Liver (tissue), 9 donors: ENCODE measurements around the gene OSBPL10. TPM values are rescaled to one million over a fixed set of nuclear protein-coding genes. Genes with fewer than 3 reads are reported as not detected.

Source experiments
- DNase-seq: peaks from one replicate; pipeline ENCODE4 v3.0.0-alpha.2; 2017; ENCODE audit warnings: low spot score
- H3K27ac ChIP-seq, 2 donors: one replicate each; pipeline ENCODE4 v1.7.0; 2013; ENCODE audit warnings: inconsistent platforms in 2 of 2, low read length in 2 of 2, control low read depth in 1 of 2, low read depth in 1 of 2, mild to moderate bottlenecking in 1 of 2
- H3K27me3 ChIP-seq, 4 donors: one replicate each; pipeline versions ENCODE4 v1.6.1 to v1.7.0; 2013; ENCODE audit warnings: low read length in 3 of 4, inconsistent platforms in 1 of 4, mild to moderate bottlenecking in 1 of 4, moderate library complexity in 1 of 4; ENCODE audit not compliant: control insufficient read depth in 4 of 4, insufficient read depth in 4 of 4
- H3K36me3 ChIP-seq, 4 donors: one replicate each; pipeline versions ENCODE4 v1.6.1 to v1.7.0; 2013; ENCODE audit warnings: low read length in 3 of 4, mild to moderate bottlenecking in 3 of 4, low read depth in 1 of 4, moderate library complexity in 1 of 4; ENCODE audit not compliant: control insufficient read depth in 4 of 4, insufficient read depth in 3 of 4
- H3K4me1 ChIP-seq, 4 donors: one replicate each; pipeline versions ENCODE4 v1.6.1 to v1.7.0; 2013; ENCODE audit warnings: low read length in 3 of 4, mild to moderate bottlenecking in 3 of 4, moderate library complexity in 1 of 4; ENCODE audit not compliant: control insufficient read depth in 4 of 4, insufficient read depth in 4 of 4
- H3K4me3 ChIP-seq, 3 donors: one replicate each; pipeline versions ENCODE4 v1.6.1 to v1.7.0; 2013; ENCODE audit warnings: low read length in 3 of 3, control low read depth in 1 of 3, low read depth in 1 of 3, mild to moderate bottlenecking in 1 of 3
- H3K9ac ChIP-seq, 2 donors: one replicate each; pipeline ENCODE4 v1.7.0; 2013; ENCODE audit warnings: low read length in 2 of 2, mild to moderate bottlenecking in 2 of 2, moderate library complexity in 2 of 2, control low read depth in 1 of 2, low read depth in 1 of 2
- H3K9me3 ChIP-seq, 4 donors: one replicate each; pipeline versions ENCODE4 v1.6.1 to v1.7.0; 2013; ENCODE audit warnings: low read length in 3 of 4; ENCODE audit not compliant: control insufficient read depth in 4 of 4
- EGR1 ChIP-seq, 2 donors: IDR thresholded peaks; 2 replicates each; pipeline ENCODE4 v1.6.1; 2016 to 2018; ENCODE audit warnings: antibody characterized with exemption in 2 of 2, low read depth in 2 of 2
- FOXA1 ChIP-seq: IDR thresholded peaks from 2 replicates; pipeline ENCODE4 v1.6.1; 2016; ENCODE audit warnings: antibody characterized with exemption
- FOXA2 ChIP-seq: IDR thresholded peaks from 2 replicates; pipeline ENCODE4 v1.6.1; 2016; ENCODE audit warnings: antibody characterized with exemption
- GABPA ChIP-seq, 2 donors: IDR thresholded peaks in 1 of 2; conservative IDR thresholded peaks in 1 of 2; 2 replicates each; pipeline ENCODE4 v1.6.1; 2016; ENCODE audit warnings: antibody characterized with exemption in 2 of 2, mild to moderate bottlenecking in 1 of 2, moderate library complexity in 1 of 2
- HNF4A ChIP-seq, 2 donors: conservative IDR thresholded peaks; 2 replicates each; pipeline ENCODE4 v1.6.1; 2016; ENCODE audit warnings: antibody characterized with exemption in 2 of 2, mild to moderate bottlenecking in 2 of 2
- HNF4G ChIP-seq: IDR thresholded peaks from 2 replicates; pipeline ENCODE4 v1.6.1; 2016; ENCODE audit warnings: antibody characterized with exemption
- JUND ChIP-seq, 2 donors: IDR thresholded peaks; 2 replicates each; pipeline ENCODE4 v1.6.1; 2016; ENCODE audit warnings: antibody characterized with exemption in 2 of 2
- NR2F2 ChIP-seq: IDR thresholded peaks from 2 replicates; pipeline ENCODE4 v1.6.1; 2016; ENCODE audit warnings: antibody characterized with exemption
- RAD21 ChIP-seq, 2 donors: IDR thresholded peaks; 2 replicates each; pipeline ENCODE4 v1.6.1; 2016; ENCODE audit warnings: antibody characterized with exemption in 2 of 2, mild to moderate bottlenecking in 2 of 2
- SP1 ChIP-seq: IDR thresholded peaks from 2 replicates; pipeline ENCODE4 v1.6.1; 2018; ENCODE audit warnings: antibody characterized with exemption, mild to moderate bottlenecking
- TAF1 ChIP-seq: conservative IDR thresholded peaks from 2 replicates; pipeline ENCODE4 v1.6.1; 2016; ENCODE audit warnings: antibody characterized with exemption, mild to moderate bottlenecking
- YY1 ChIP-seq: IDR thresholded peaks from 2 replicates; pipeline ENCODE4 v1.6.1; 2016; ENCODE audit warnings: antibody characterized with exemption, mild to moderate bottlenecking
- WGBS: extraction: QIAGEN DNeasy Blood & Tissue Kit; methylation state at CpG from one replicate; pipeline ENCODE4 v1.1.7; 2013; 5-methylcytosine and 5-hydroxymethylcytosine counted together
- polyA plus RNA-seq, 2 donors: library from polyadenylated mRNA; stranded (reverse) in 1 of 2; unstranded in 1 of 2; fragments of 200-250 nt in 1 of 2; fragments of >200 nt in 1 of 2; fragmentation: Nextera tagmentation in 1 of 2; extraction: Ambion mirVana in 1 of 2; gene quantifications; one replicate each; pipeline versions ENCODE4 v1.2.1 to v1.2.3, GENCODE V29; 2013 to 2015
- total RNA-seq, 2 donors: library from RNA; depleted of rRNA; stranded (reverse); fragments of >200 nt; gene quantifications; one replicate each; pipeline ENCODE4 v1.2.3, GENCODE V29; 2014
- TF ChIP-seq, protein P1 (sequence below): IDR thresholded peaks from 2 replicates; pipeline ENCODE4 v1.6.1; 2016; ENCODE audit warnings: antibody characterized with exemption
- TF ChIP-seq, protein P2 (sequence below): IDR thresholded peaks from 2 replicates; pipeline ENCODE4 v1.6.1; 2016; ENCODE audit warnings: antibody characterized with exemption
- TF ChIP-seq, protein P3 (sequence below): IDR thresholded peaks from 2 replicates; pipeline ENCODE4 v1.6.1; 2016; ENCODE audit warnings: antibody characterized with exemption, mild to moderate bottlenecking
- TF ChIP-seq, protein P4 (sequence below): IDR thresholded peaks from 2 replicates; pipeline ENCODE4 v1.6.1; 2016; ENCODE audit warnings: antibody characterized with exemption
- TF ChIP-seq, protein P5 (sequence below): fragments of 150-350 bp; IDR thresholded peaks from 2 replicates; pipeline ENCODE4 v1.5.1; 2017; ENCODE audit warnings: improper control_type of control experiment, low read depth, low read length; ENCODE audit not compliant: missing input control
- donor health status: healthy.
- donor health status: healthy.
- donor health status: healthy.
- donor health status: healthy.
- donor health status: healthy.

Gene OSBPL10
- total and polyA plus RNA-seq, 4 donors, result 0.75 to 4.0 (median 1.7) TPM

DNA sequence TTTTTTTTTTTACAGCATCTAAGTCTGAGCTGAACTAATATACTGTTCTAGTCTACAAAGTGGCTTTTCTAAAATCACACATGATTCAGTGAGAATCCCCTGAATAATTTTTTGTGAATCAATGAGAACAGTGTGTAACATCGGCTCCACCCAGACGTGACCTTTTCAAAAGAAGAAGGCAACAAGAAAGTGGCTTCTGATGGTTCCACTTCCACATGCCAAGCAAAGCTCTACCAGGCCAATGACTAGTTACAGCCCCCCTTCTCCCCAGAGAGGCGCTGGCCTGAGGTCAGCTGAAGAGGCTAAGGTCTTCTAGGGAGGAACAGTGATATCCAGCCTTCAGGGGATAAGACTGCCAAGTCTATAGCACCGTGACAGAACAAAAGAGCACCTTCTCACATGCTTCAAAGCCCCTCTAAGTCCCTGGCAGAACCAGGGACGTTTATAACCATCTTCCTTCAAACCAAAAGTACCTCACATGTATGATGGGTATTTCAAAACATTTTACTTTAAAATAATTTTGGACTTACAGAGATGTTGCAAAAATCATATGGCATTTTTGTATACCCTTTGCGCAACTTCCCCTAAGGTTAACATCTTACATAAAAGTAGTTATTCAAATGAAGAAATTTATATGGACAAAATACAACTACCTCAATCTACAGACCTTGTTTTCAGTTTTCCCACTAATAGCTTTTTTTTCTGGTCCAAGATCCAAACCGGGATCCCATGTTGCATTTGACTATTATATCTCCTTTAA lies 177.9 kb downstream of the OSBPL10 start:
- Histone ChIP-seq H3K4me1 (no peaks in the 10 kb centered on the region), H3K9me3 (no peaks in the 10 kb centered on the region), H3K36me3 (no peaks in the 10 kb centered on the region), H3K9ac (no peak overlapping the region), H3K4me3 (no peak overlapping the region), H3K27me3 (no peaks in the 10 kb centered on the region), H3K27ac (no peak overlapping the region)
- WGBS, result 82% methylated on average over 7 of the region's 7 CpGs
- TF ChIP-seq, protein P1, sequence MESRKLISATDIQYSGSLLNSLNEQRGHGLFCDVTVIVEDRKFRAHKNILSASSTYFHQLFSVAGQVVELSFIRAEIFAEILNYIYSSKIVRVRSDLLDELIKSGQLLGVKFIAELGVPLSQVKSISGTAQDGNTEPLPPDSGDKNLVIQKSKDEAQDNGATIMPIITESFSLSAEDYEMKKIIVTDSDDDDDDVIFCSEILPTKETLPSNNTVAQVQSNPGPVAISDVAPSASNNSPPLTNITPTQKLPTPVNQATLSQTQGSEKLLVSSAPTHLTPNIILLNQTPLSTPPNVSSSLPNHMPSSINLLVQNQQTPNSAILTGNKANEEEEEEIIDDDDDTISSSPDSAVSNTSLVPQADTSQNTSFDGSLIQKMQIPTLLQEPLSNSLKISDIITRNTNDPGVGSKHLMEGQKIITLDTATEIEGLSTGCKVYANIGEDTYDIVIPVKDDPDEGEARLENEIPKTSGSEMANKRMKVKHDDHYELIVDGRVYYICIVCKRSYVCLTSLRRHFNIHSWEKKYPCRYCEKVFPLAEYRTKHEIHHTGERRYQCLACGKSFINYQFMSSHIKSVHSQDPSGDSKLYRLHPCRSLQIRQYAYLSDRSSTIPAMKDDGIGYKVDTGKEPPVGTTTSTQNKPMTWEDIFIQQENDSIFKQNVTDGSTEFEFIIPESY, result no peak
- TF ChIP-seq, protein P2, sequence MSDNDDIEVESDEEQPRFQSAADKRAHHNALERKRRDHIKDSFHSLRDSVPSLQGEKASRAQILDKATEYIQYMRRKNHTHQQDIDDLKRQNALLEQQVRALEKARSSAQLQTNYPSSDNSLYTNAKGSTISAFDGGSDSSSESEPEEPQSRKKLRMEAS, result no peak
- TF ChIP-seq YY1 (no peak), FOXA2 (no peak), SP1 (no peak), FOXA1 (no peak), HNF4G (no peak), NR2F2 (no peak), RAD21 (IDR thresholded peaks at IDR 0.05) (no peak), TAF1 (no peak), JUND (IDR thresholded peaks at IDR 0.05) (no peak), GABPA (IDR thresholded peaks at IDR 0.05 in 1 of 2, conservative IDR thresholded peaks at IDR 0.05 in 1 of 2) (no peak), HNF4A (conservative IDR thresholded peaks at IDR 0.05) (no peak), EGR1 (IDR thresholded peaks at IDR 0.05; ENCODE audit: low read depth in 2 of 2) (no peak)
- TF ChIP-seq, protein P3, sequence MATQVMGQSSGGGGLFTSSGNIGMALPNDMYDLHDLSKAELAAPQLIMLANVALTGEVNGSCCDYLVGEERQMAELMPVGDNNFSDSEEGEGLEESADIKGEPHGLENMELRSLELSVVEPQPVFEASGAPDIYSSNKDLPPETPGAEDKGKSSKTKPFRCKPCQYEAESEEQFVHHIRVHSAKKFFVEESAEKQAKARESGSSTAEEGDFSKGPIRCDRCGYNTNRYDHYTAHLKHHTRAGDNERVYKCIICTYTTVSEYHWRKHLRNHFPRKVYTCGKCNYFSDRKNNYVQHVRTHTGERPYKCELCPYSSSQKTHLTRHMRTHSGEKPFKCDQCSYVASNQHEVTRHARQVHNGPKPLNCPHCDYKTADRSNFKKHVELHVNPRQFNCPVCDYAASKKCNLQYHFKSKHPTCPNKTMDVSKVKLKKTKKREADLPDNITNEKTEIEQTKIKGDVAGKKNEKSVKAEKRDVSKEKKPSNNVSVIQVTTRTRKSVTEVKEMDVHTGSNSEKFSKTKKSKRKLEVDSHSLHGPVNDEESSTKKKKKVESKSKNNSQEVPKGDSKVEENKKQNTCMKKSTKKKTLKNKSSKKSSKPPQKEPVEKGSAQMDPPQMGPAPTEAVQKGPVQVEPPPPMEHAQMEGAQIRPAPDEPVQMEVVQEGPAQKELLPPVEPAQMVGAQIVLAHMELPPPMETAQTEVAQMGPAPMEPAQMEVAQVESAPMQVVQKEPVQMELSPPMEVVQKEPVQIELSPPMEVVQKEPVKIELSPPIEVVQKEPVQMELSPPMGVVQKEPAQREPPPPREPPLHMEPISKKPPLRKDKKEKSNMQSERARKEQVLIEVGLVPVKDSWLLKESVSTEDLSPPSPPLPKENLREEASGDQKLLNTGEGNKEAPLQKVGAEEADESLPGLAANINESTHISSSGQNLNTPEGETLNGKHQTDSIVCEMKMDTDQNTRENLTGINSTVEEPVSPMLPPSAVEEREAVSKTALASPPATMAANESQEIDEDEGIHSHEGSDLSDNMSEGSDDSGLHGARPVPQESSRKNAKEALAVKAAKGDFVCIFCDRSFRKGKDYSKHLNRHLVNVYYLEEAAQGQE, result no peak
- TF ChIP-seq, protein P4, sequence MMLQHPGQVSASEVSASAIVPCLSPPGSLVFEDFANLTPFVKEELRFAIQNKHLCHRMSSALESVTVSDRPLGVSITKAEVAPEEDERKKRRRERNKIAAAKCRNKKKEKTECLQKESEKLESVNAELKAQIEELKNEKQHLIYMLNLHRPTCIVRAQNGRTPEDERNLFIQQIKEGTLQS, result no peak
- DNase-seq, result no peak

DNA sequence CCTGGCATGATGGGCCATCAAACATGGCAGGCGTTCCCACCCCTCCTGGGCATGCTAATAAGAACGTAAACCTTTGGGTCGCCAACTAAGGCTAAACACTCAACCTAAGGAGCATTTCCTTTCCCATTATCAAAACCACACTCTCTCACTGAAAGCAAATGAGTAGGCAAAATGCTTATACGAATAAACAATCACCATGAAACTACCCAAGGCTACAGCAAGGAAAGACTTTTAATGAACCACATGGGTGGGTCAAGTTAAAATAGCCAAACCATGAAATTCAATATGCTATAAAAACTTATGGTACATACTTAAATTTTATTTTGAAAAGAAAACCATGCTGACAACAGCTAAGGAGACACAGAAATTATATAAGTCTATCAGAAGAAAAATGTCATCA lies 180.6 kb downstream of the OSBPL10 start:
- H3K36me3 ChIP-seq, result no peaks in the 10 kb centered on the region
- H3K4me1 ChIP-seq, result no peaks in the 10 kb centered on the region
- H3K4me3 ChIP-seq, result no peak overlapping the region
- DNase-seq, result no peak
- no peak overlapping the region for H3K27ac ChIP-seq
- no peaks in the 10 kb centered on the region for H3K27me3 ChIP-seq
- no peak overlapping the region for H3K9ac ChIP-seq
- WGBS, result 93% methylated on average over 4 of the region's 4 CpGs
- H3K9me3 ChIP-seq, result no peaks in the 10 kb centered on the region
- TF ChIP-seq, protein P5, sequence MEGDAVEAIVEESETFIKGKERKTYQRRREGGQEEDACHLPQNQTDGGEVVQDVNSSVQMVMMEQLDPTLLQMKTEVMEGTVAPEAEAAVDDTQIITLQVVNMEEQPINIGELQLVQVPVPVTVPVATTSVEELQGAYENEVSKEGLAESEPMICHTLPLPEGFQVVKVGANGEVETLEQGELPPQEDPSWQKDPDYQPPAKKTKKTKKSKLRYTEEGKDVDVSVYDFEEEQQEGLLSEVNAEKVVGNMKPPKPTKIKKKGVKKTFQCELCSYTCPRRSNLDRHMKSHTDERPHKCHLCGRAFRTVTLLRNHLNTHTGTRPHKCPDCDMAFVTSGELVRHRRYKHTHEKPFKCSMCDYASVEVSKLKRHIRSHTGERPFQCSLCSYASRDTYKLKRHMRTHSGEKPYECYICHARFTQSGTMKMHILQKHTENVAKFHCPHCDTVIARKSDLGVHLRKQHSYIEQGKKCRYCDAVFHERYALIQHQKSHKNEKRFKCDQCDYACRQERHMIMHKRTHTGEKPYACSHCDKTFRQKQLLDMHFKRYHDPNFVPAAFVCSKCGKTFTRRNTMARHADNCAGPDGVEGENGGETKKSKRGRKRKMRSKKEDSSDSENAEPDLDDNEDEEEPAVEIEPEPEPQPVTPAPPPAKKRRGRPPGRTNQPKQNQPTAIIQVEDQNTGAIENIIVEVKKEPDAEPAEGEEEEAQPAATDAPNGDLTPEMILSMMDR, result no peak
- TF ChIP-seq, protein P1, result no peak
- TF ChIP-seq, protein P4, result no peak
- TF ChIP-seq TAF1, result no peak
